HepG2 (cell line): ENCODE data around the gene KLF16. TPM values are rescaled to one million over a fixed set of nuclear protein-coding genes. Genes with fewer than 3 reads are reported as not detected.
A peak's percentile ranks its signal among the peaks of the same experiment; 100 is the strongest.

Experiments used
- HDAC2 ChIP-seq: sonication (generic); formaldehyde crosslinking; IDR thresholded peaks from 2 replicates; pipeline ENCODE4 v1.4.0; 2020; ENCODE audit warnings: missing genetic modification reagents
- HOXA7 ChIP-seq: sonication (generic); formaldehyde crosslinking; IDR thresholded peaks from 2 replicates; pipeline ENCODE4 v1.8.1; 2022; ENCODE audit warnings: mild to moderate bottlenecking, missing genetic modification reagents, moderate library complexity
- MLLT10 ChIP-seq: sonication (generic); formaldehyde crosslinking; IDR thresholded peaks from 2 replicates; pipeline ENCODE4 v1.4.0; 2020; ENCODE audit warnings: missing genetic modification reagents
- NR2F1 ChIP-seq, 2 experiments: fragments of 450-650 bp in 1 of 2; formaldehyde crosslinking in 1 of 2; IDR thresholded peaks; 2 replicates each; pipeline versions ENCODE4 v1.5.0 to v1.6.1; 2016 to 2020; ENCODE audit warnings: mild to moderate bottlenecking in 1 of 2, missing compliant biosample characterization in 1 of 2, missing genetic modification reagents in 1 of 2, moderate library complexity in 1 of 2
- PHF21A ChIP-seq: sonication (generic); formaldehyde crosslinking; IDR thresholded peaks from 2 replicates; pipeline ENCODE4 v1.5.0; 2020; ENCODE audit warnings: mild to moderate bottlenecking, missing genetic modification reagents
- RARG ChIP-seq: sonication (generic); formaldehyde crosslinking; IDR thresholded peaks from 2 replicates; pipeline ENCODE4 v1.4.0; 2020; ENCODE audit warnings: low read depth, mild to moderate bottlenecking, missing genetic modification reagents
- ZMYM3 ChIP-seq: sonication (generic); formaldehyde crosslinking; IDR thresholded peaks from 2 replicates; pipeline ENCODE4 v1.5.1; 2020; ENCODE audit warnings: mild to moderate bottlenecking, missing genetic modification reagents
- ZNF720 ChIP-seq: sonication (generic); formaldehyde crosslinking; IDR thresholded peaks from 2 replicates; pipeline ENCODE4 v1.4.0; 2020; ENCODE audit warnings: missing genetic modification reagents
- polyA plus RNA-seq, 8 experiments: library from polyadenylated mRNA; depleted of rRNA in 3 of 8; stranded (reverse) in 7 of 8; unstranded in 1 of 8; fragments of >200 nt; fragmentation: Illumina TruSeq in 4 of 8; extraction: Trizol in 4 of 8; gene quantifications; 2 replicates each; pipeline versions ENCODE4 v1.2.1 to v1.2.3, GENCODE V29; 2011 to 2016; ENCODE audit warnings: low read depth in 4 of 8, missing spikeins in 1 of 8, mixed read lengths in 1 of 8; ENCODE audit not compliant: insufficient read depth in 1 of 8
- total RNA-seq, 5 experiments: library from RNA; depleted of rRNA; stranded (reverse); fragments of >200 nt; fragmentation: Illumina TruSeq; extraction: Trizol; gene quantifications; 2 replicates each; pipeline ENCODE4 v1.2.3, GENCODE V29; 2016; ENCODE audit warnings: low read depth in 1 of 5
- TF ChIP-seq, protein P1 (sequence below): sonication (generic); formaldehyde crosslinking; IDR thresholded peaks from 2 replicates; pipeline ENCODE4 v1.5.0; 2020; ENCODE audit warnings: missing genetic modification reagents
- TF ChIP-seq, protein P2 (sequence below): sonication (generic); formaldehyde crosslinking; conservative IDR thresholded peaks from 2 replicates; pipeline ENCODE4 v1.4.0; 2020; ENCODE audit warnings: mild to moderate bottlenecking, missing genetic modification reagents, moderate library complexity
- TF ChIP-seq, protein P3 (sequence below): sonication (generic); formaldehyde crosslinking; IDR thresholded peaks from 2 replicates; pipeline ENCODE4 v1.4.0; 2020; ENCODE audit warnings: missing genetic modification reagents, mild to moderate bottlenecking, borderline replicate concordance
- TF ChIP-seq, protein P4 (sequence below), 2 experiments: IDR thresholded peaks; 2 replicates each; pipeline ENCODE4 v1.6.1; 2011 to 2012; ENCODE audit warnings: low read length in 2 of 2, borderline replicate concordance in 1 of 2, low read depth in 1 of 2, mild to moderate bottlenecking in 1 of 2, moderate library complexity in 1 of 2
- TF ChIP-seq, protein P5 (sequence below): IDR thresholded peaks from 2 replicates; pipeline ENCODE4 v1.6.1; 2016; ENCODE audit warnings: mild to moderate bottlenecking, missing biosample characterization, missing genetic modification reagents
- TF ChIP-seq, protein P6 (sequence below): sonication (generic); formaldehyde crosslinking; IDR thresholded peaks from 2 replicates; pipeline ENCODE4 v1.5.1; 2020; ENCODE audit warnings: missing genetic modification reagents, mild to moderate bottlenecking, borderline replicate concordance
- TF ChIP-seq, protein P7 (sequence below): sonication (generic); formaldehyde crosslinking; IDR thresholded peaks from 2 replicates; pipeline ENCODE4 v1.5.0; 2020; ENCODE audit warnings: missing genetic modification reagents

Gene KLF16
- total and polyA plus RNA-seq, 2 of the 13 experiments (the other 11 are each of a cell fraction or from before 2014, with no cell fraction given) = 3.5 to 6.7 TPM

DNA sequence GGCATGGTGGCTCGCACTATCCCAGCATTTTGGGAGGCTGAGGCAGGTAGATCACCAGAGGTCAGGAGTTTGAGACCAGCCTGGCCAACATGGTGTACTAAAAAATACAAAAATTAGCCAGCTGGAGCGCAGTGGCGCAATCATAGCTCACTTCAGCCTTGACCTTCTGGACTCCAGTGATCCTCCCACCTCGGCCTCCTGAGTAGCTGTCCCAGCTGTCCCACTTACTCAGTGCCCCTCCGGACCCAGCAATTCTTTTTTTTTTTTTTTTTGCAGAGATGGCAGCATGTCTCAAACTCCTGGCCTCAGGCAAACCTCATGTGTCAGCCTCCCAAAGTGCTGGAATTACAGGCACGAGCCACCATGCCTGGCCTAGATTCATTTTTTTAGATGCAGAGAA, 39.5 kb upstream of the KLF16 start (continued):
- TF ChIP-seq NR2F1 (CRISPR knock-in tag; IDR thresholded peaks at IDR 0.05) (peak; percentile 34 to 64; a peak in 3 of 4 replicates), HDAC2 (CRISPR knock-in tag) (0 out of 2 replicates have a peak, but pooled peaks have one; percentile 41), HOXA7 (CRISPR knock-in tag) (no peak), RARG (CRISPR knock-in tag) (no peak), PHF21A (CRISPR knock-in tag) (peak; percentile 54; the same call in 1 of the 2 replicates), MLLT10 (CRISPR knock-in tag) (no peak), ZNF720 (no peak), ZMYM3 (CRISPR knock-in tag) (peak; percentile 79; the same call in 1 of the 2 replicates)
- TF ChIP-seq, protein P1, sequence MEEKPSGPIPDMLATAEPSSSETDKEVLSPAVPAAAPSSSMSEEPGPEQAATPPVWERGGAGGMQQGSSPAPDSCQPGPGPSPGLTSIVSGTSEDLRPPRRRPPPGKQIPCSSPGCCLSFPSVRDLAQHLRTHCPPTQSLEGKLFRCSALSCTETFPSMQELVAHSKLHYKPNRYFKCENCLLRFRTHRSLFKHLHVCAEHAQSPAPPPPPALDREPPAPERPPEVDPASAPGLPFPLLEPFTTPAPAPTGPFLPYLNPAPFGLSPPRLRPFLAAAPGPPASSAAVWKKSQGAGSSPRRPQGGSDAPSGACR (CRISPR knock-in tag) = no peak
- TF ChIP-seq, protein P2, sequence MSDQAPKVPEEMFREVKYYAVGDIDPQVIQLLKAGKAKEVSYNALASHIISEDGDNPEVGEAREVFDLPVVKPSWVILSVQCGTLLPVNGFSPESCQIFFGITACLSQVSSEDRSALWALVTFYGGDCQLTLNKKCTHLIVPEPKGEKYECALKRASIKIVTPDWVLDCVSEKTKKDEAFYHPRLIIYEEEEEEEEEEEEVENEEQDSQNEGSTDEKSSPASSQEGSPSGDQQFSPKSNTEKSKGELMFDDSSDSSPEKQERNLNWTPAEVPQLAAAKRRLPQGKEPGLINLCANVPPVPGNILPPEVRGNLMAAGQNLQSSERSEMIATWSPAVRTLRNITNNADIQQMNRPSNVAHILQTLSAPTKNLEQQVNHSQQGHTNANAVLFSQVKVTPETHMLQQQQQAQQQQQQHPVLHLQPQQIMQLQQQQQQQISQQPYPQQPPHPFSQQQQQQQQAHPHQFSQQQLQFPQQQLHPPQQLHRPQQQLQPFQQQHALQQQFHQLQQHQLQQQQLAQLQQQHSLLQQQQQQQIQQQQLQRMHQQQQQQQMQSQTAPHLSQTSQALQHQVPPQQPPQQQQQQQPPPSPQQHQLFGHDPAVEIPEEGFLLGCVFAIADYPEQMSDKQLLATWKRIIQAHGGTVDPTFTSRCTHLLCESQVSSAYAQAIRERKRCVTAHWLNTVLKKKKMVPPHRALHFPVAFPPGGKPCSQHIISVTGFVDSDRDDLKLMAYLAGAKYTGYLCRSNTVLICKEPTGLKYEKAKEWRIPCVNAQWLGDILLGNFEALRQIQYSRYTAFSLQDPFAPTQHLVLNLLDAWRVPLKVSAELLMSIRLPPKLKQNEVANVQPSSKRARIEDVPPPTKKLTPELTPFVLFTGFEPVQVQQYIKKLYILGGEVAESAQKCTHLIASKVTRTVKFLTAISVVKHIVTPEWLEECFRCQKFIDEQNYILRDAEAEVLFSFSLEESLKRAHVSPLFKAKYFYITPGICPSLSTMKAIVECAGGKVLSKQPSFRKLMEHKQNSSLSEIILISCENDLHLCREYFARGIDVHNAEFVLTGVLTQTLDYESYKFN (CRISPR knock-in tag) = peak; percentile 46
- TF ChIP-seq, protein P3, sequence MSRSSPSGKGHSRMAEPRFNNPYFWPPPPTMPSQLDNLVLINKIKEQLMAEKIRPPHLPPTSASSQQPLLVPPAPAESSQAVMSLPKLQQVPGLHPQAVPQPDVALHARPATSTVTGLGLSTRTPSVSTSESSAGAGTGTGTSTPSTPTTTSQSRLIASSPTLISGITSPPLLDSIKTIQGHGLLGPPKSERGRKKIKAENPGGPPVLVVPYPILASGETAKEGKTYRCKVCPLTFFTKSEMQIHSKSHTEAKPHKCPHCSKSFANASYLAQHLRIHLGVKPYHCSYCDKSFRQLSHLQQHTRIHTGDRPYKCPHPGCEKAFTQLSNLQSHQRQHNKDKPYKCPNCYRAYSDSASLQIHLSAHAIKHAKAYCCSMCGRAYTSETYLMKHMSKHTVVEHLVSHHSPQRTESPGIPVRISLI (CRISPR knock-in tag) = peak; percentile 84
- TF ChIP-seq, protein P4, sequence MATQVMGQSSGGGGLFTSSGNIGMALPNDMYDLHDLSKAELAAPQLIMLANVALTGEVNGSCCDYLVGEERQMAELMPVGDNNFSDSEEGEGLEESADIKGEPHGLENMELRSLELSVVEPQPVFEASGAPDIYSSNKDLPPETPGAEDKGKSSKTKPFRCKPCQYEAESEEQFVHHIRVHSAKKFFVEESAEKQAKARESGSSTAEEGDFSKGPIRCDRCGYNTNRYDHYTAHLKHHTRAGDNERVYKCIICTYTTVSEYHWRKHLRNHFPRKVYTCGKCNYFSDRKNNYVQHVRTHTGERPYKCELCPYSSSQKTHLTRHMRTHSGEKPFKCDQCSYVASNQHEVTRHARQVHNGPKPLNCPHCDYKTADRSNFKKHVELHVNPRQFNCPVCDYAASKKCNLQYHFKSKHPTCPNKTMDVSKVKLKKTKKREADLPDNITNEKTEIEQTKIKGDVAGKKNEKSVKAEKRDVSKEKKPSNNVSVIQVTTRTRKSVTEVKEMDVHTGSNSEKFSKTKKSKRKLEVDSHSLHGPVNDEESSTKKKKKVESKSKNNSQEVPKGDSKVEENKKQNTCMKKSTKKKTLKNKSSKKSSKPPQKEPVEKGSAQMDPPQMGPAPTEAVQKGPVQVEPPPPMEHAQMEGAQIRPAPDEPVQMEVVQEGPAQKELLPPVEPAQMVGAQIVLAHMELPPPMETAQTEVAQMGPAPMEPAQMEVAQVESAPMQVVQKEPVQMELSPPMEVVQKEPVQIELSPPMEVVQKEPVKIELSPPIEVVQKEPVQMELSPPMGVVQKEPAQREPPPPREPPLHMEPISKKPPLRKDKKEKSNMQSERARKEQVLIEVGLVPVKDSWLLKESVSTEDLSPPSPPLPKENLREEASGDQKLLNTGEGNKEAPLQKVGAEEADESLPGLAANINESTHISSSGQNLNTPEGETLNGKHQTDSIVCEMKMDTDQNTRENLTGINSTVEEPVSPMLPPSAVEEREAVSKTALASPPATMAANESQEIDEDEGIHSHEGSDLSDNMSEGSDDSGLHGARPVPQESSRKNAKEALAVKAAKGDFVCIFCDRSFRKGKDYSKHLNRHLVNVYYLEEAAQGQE (IDR thresholded peaks at IDR 0.05; ENCODE audit: borderline replicate concordance in 1 of 2, low read depth in 1 of 2, low read length in 2 of 2) = 0 out of 4 replicates have a peak, but pooled peaks of 1 of the 2 experiments have one; percentile 5
- TF ChIP-seq, protein P5, sequence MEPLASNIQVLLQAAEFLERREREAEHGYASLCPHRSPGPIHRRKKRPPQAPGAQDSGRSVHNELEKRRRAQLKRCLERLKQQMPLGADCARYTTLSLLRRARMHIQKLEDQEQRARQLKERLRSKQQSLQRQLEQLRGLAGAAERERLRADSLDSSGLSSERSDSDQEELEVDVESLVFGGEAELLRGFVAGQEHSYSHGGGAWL (CRISPR knock-in tag) = no peak
- TF ChIP-seq, protein P6, sequence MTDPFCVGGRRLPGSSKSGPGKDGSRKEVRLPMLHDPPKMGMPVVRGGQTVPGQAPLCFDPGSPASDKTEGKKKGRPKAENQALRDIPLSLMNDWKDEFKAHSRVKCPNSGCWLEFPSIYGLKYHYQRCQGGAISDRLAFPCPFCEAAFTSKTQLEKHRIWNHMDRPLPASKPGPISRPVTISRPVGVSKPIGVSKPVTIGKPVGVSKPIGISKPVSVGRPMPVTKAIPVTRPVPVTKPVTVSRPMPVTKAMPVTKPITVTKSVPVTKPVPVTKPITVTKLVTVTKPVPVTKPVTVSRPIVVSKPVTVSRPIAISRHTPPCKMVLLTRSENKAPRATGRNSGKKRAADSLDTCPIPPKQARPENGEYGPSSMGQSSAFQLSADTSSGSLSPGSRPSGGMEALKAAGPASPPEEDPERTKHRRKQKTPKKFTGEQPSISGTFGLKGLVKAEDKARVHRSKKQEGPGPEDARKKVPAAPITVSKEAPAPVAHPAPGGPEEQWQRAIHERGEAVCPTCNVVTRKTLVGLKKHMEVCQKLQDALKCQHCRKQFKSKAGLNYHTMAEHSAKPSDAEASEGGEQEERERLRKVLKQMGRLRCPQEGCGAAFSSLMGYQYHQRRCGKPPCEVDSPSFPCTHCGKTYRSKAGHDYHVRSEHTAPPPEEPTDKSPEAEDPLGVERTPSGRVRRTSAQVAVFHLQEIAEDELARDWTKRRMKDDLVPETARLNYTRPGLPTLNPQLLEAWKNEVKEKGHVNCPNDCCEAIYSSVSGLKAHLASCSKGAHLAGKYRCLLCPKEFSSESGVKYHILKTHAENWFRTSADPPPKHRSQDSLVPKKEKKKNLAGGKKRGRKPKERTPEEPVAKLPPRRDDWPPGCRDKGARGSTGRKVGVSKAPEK = no peak
- TF ChIP-seq, protein P7, sequence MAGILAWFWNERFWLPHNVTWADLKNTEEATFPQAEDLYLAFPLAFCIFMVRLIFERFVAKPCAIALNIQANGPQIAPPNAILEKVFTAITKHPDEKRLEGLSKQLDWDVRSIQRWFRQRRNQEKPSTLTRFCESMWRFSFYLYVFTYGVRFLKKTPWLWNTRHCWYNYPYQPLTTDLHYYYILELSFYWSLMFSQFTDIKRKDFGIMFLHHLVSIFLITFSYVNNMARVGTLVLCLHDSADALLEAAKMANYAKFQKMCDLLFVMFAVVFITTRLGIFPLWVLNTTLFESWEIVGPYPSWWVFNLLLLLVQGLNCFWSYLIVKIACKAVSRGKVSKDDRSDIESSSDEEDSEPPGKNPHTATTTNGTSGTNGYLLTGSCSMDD (CRISPR knock-in tag) = no peak
